Measurements from ENCODE around the gene CD99L2. TPM values are rescaled to one million over a fixed set of nuclear protein-coding genes. Genes with fewer than 3 reads are reported as not detected.

CD99L2 gene
- total and polyA plus RNA-seq, 2 of the 8 experiments (the other 6 are each of a cell fraction or from before 2014, with no cell fraction given), result 8.0 to 8.5 TPM

DNA sequence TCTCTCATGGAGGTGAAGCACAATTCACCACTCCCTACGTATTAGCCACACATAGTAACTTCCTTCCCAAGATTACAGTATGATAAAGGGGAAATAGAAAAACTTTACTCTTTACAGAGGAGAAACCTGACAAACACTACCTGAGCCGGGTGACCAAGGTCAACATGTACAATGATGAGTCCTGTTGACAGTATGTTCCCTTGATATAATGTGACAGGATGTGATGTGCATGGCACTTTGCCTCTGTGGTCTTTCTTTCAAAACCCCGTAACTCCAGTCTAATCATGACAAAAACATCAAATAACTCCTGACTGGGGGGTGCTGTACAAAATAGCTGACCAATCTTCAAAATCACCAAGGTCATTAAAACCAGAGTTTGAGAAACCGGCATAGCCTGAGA lies 60.6 kb downstream of the CD99L2 start (continued):
- TF ChIP-seq, protein P1, sequence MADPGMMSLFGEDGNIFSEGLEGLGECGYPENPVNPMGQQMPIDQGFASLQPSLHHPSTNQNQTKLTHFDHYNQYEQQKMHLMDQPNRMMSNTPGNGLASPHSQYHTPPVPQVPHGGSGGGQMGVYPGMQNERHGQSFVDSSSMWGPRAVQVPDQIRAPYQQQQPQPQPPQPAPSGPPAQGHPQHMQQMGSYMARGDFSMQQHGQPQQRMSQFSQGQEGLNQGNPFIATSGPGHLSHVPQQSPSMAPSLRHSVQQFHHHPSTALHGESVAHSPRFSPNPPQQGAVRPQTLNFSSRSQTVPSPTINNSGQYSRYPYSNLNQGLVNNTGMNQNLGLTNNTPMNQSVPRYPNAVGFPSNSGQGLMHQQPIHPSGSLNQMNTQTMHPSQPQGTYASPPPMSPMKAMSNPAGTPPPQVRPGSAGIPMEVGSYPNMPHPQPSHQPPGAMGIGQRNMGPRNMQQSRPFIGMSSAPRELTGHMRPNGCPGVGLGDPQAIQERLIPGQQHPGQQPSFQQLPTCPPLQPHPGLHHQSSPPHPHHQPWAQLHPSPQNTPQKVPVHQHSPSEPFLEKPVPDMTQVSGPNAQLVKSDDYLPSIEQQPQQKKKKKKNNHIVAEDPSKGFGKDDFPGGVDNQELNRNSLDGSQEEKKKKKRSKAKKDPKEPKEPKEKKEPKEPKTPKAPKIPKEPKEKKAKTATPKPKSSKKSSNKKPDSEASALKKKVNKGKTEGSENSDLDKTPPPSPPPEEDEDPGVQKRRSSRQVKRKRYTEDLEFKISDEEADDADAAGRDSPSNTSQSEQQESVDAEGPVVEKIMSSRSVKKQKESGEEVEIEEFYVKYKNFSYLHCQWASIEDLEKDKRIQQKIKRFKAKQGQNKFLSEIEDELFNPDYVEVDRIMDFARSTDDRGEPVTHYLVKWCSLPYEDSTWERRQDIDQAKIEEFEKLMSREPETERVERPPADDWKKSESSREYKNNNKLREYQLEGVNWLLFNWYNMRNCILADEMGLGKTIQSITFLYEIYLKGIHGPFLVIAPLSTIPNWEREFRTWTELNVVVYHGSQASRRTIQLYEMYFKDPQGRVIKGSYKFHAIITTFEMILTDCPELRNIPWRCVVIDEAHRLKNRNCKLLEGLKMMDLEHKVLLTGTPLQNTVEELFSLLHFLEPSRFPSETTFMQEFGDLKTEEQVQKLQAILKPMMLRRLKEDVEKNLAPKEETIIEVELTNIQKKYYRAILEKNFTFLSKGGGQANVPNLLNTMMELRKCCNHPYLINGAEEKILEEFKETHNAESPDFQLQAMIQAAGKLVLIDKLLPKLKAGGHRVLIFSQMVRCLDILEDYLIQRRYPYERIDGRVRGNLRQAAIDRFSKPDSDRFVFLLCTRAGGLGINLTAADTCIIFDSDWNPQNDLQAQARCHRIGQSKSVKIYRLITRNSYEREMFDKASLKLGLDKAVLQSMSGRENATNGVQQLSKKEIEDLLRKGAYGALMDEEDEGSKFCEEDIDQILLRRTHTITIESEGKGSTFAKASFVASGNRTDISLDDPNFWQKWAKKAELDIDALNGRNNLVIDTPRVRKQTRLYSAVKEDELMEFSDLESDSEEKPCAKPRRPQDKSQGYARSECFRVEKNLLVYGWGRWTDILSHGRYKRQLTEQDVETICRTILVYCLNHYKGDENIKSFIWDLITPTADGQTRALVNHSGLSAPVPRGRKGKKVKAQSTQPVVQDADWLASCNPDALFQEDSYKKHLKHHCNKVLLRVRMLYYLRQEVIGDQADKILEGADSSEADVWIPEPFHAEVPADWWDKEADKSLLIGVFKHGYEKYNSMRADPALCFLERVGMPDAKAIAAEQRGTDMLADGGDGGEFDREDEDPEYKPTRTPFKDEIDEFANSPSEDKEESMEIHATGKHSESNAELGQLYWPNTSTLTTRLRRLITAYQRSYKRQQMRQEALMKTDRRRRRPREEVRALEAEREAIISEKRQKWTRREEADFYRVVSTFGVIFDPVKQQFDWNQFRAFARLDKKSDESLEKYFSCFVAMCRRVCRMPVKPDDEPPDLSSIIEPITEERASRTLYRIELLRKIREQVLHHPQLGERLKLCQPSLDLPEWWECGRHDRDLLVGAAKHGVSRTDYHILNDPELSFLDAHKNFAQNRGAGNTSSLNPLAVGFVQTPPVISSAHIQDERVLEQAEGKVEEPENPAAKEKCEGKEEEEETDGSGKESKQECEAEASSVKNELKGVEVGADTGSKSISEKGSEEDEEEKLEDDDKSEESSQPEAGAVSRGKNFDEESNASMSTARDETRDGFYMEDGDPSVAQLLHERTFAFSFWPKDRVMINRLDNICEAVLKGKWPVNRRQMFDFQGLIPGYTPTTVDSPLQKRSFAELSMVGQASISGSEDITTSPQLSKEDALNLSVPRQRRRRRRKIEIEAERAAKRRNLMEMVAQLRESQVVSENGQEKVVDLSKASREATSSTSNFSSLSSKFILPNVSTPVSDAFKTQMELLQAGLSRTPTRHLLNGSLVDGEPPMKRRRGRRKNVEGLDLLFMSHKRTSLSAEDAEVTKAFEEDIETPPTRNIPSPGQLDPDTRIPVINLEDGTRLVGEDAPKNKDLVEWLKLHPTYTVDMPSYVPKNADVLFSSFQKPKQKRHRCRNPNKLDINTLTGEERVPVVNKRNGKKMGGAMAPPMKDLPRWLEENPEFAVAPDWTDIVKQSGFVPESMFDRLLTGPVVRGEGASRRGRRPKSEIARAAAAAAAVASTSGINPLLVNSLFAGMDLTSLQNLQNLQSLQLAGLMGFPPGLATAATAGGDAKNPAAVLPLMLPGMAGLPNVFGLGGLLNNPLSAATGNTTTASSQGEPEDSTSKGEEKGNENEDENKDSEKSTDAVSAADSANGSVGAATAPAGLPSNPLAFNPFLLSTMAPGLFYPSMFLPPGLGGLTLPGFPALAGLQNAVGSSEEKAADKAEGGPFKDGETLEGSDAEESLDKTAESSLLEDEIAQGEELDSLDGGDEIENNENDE (IDR thresholded peaks at IDR 0.05; ENCODE audit: insufficient replicate concordance, low read length), result no peak
- TF ChIP-seq SIX5 (IDR thresholded peaks at IDR 0.05; ENCODE audit: low read depth, low read length) (no peak), SP2 (IDR thresholded peaks at IDR 0.05; ENCODE audit: low read length) (no peak), BRCA1 (IDR thresholded peaks at IDR 0.05; ENCODE audit: low read depth, low read length) (no peak), BCL11A (IDR thresholded peaks at IDR 0.05; ENCODE audit: low read depth in 2 of 2, low read length in 2 of 2) (no peak), RNF2 (IDR thresholded peaks at IDR 0.05; ENCODE audit: borderline replicate concordance, low read depth, low read length, missing control alignments, poor library complexity, severe bottlenecking) (no peak), ASH2L (IDR thresholded peaks at IDR 0.05; ENCODE audit: low read length) (no peak), HDAC2 (IDR thresholded peaks at IDR 0.05; ENCODE audit: borderline replicate concordance in 1 of 2, low read depth in 2 of 2, low read length in 2 of 2) (no peak)
